CD4-positive, alpha-beta T cell treated with Interleukin-21 for 1 hour (primary cell): ENCODE measurements around the gene S100A8.

Source experiments
- DNase-seq: peaks from one replicate; pipeline ENCODE4 v3.0.0-alpha.2; 2020

S100A8 gene

GRCh38 chr1:153389973-153390879, 647 bp downstream of the S100A8 start:
- DNase-seq: no peak

- no peak for DNase-seq
Measured at GRCh38 chr1:153389401-153389800, 1.5 kb downstream of the S100A8 start.

- DNase-seq: no peak
Measured at GRCh38 chr1:153387785-153388184, 3.1 kb downstream of the S100A8 start.

- DNase-seq: no peak
Measured at GRCh38 chr1:153387001-153387400, 3.9 kb downstream of the S100A8 start.

GRCh38 chr1:153386500-153386901, 4.4 kb downstream of the S100A8 start:
- no peak for DNase-seq

GRCh38 chr1:153384958-153385580, 5.8 kb downstream of the S100A8 start:
- DNase-seq: no peak

- no peak for DNase-seq
Measured at GRCh38 chr1:153380711-153381110, 10.2 kb downstream of the S100A8 start.

GRCh38 chr1:153379591-153379990, 11.3 kb downstream of the S100A8 start:
- no peak for DNase-seq

- DNase-seq: no peak
Measured at GRCh38 chr1:153375511-153375910, 15.4 kb downstream of the S100A8 start, which contains the start of gene S100A12. S100A12 (minus strand) TSS chr1:153375621; CDS start chr1:153374592, 1,029 bp downstream.

GRCh38 chr1:153374071-153374470, 16.8 kb downstream of the S100A8 start:
- no peak for DNase-seq

GRCh38 chr1:153372571-153372970, 18.3 kb downstream of the S100A8 start:
- no peak for DNase-seq

- no peak for DNase-seq
Measured at GRCh38 chr1:153371231-153371630, 19.6 kb downstream of the S100A8 start.

GRCh38 chr1:153370146-153370545, 20.7 kb downstream of the S100A8 start:
- no peak for DNase-seq

- DNase-seq: no peak
Measured at GRCh38 chr1:153368495-153368894, 22.4 kb downstream of the S100A8 start.

- no peak for DNase-seq
Measured at GRCh38 chr1:153367090-153367489, 23.8 kb downstream of the S100A8 start.

- DNase-seq: no peak
Measured at GRCh38 chr1:153366261-153366660, 24.6 kb downstream of the S100A8 start.

GRCh38 chr1:153365696-153366095, 25.2 kb downstream of the S100A8 start:
- DNase-seq: no peak

GRCh38 chr1:153364766-153365666, 25.9 kb downstream of the S100A8 start:
- DNase-seq: no peak

- no peak for DNase-seq
Measured at GRCh38 chr1:153364156-153364555, 26.7 kb downstream of the S100A8 start.

- no peak for DNase-seq
Measured at GRCh38 chr1:153363641-153364040, 27.2 kb downstream of the S100A8 start.

GRCh38 chr1:153362187-153362775, 28.6 kb downstream of the S100A8 start:
- no peak for DNase-seq

- DNase-seq: no peak
Measured at GRCh38 chr1:153361480-153362109, 29.3 kb downstream of the S100A8 start.
